Retinal pigment epithelial cell (primary cell): ENCODE results near the gene MYO7A.
A peak's percentile ranks its signal among the peaks of the same experiment; 100 is the strongest.

Experiments used
- DNase-seq: peaks from one replicate; pipeline ENCODE4 v3.0.0-alpha.2; 2010; ENCODE audit warnings: low read depth
- H3K4me3 ChIP-seq: 2 replicates; pipeline ENCODE4 v1.5.1; 2011; ENCODE audit warnings: mild to moderate bottlenecking, low read length, control low read depth, moderate library complexity
- CTCF ChIP-seq: conservative IDR thresholded peaks from 2 replicates; pipeline ENCODE4 v1.5.1; 2011; ENCODE audit warnings: low read depth, low read length, control low read depth, inconsistent platforms

MYO7A gene

GRCh38 chr11:77147668-77148321, 19.7 kb downstream of the MYO7A start:
- peak overlapping the region; percentile 24 for H3K4me3 ChIP-seq
- no peak for DNase-seq
- TF ChIP-seq CTCF, result no peak

GRCh38 chr11:77148963-77149715, 21.1 kb downstream of the MYO7A start:
- no peak for DNase-seq
- no peak overlapping the region for H3K4me3 ChIP-seq
- TF ChIP-seq CTCF, result no peak

GRCh38 chr11:77149716-77150392, 21.8 kb downstream of the MYO7A start:
- H3K4me3 ChIP-seq, result no peak overlapping the region
- TF ChIP-seq CTCF, result no peak
- no peak for DNase-seq

- no peak for DNase-seq
Measured at GRCh38 chr11:77150836-77151235, 22.8 kb downstream of the MYO7A start.

GRCh38 chr11:77151804-77152509, 23.9 kb downstream of the MYO7A start:
- no peak for DNase-seq

More at GRCh38 chr11:77150836-77151235, 22.8 kb downstream of the MYO7A start:
- no peak overlapping the region for H3K4me3 ChIP-seq
- TF ChIP-seq CTCF, result no peak

GRCh38 chr11:77152846-77153245, 24.8 kb downstream of the MYO7A start:
- no peak overlapping the region for H3K4me3 ChIP-seq
- no peak for TF ChIP-seq CTCF
- no peak for DNase-seq

More at GRCh38 chr11:77151804-77152509, 23.9 kb downstream of the MYO7A start:
- TF ChIP-seq CTCF, result no peak
- H3K4me3 ChIP-seq, result no peak overlapping the region
